ENCODE results near the gene CNTNAP2.

- TF ChIP-seq EZH2 (IDR thresholded peaks at IDR 0.05; ENCODE audit: borderline replicate concordance, low read depth, low read length, severe bottlenecking) (no peak), CTCF (IDR thresholded peaks at IDR 0.05; ENCODE audit: borderline replicate concordance, extremely low read depth, low read length, poor library complexity, severe bottlenecking) (no peak)
Observed at GRCh38 chr7:148147438-148147837, 2030.8 kb downstream of the CNTNAP2 start.
